HG02763 (cell line): Measurements from ENCODE around the gene TAF11L10.
"Not testable (repeated sequence)": the region's sequence is repeated elsewhere in the genome, so short reads cannot be mapped to it uniquely, and the experiment has no call there.

Source experiments
- ATAC-seq: cut with Tn5 transposase; IDR thresholded peaks from one replicate; pipeline ENCODE4 v1.9.1; 2021; ENCODE audit warnings: mild to moderate bottlenecking, moderate library complexity; ENCODE audit not compliant: unreplicated experiment

The TAF11L10 gene

GRCh38 chr5:17597728-17598127 lies at the start of gene TAF11L10:
Gene TAF11L10 (minus strand): TSS chr5:17597828.
- not testable (repeated sequence) for ATAC-seq

- no peak for ATAC-seq
Observed at GRCh38 chr5:17634160-17634559, 36.5 kb upstream of the TAF11L10 start, which contains the start of gene TAF11L14. Gene TAF11L14 (plus strand): TSS chr5:17634460.

GRCh38 chr5:17631788-17632187 lies 34.2 kb upstream of the TAF11L10 start, which contains the start of gene TAF11L13:
Gene TAF11L13 (plus strand): TSS chr5:17632088.
- ATAC-seq, result not testable (repeated sequence)

GRCh38 chr5:17625686-17626085 lies 28.1 kb upstream of the TAF11L10 start:
- no peak for ATAC-seq

GRCh38 chr5:17620627-17621026 lies 23.0 kb upstream of the TAF11L10 start:
- ATAC-seq, result no peak

- no peak for ATAC-seq
Observed at GRCh38 chr5:17619354-17619753, 21.7 kb upstream of the TAF11L10 start.

GRCh38 chr5:17614872-17615605 lies 17.4 kb upstream of the TAF11L10 start:
- ATAC-seq, result no peak

- not testable (repeated sequence) for ATAC-seq
Observed at GRCh38 chr5:17610092-17610491, 12.5 kb upstream of the TAF11L10 start, which contains the start of gene TAF11L12. Gene TAF11L12 (plus strand): TSS chr5:17610392.

GRCh38 chr5:17607461-17607860 lies 9.8 kb upstream of the TAF11L10 start:
- not testable (repeated sequence) for ATAC-seq

- no peak for ATAC-seq
Observed at GRCh38 chr5:17604951-17605350, 7.3 kb upstream of the TAF11L10 start.

GRCh38 chr5:17603880-17604279 lies 6.3 kb upstream of the TAF11L10 start, which contains the start of gene TAF11L11:
Gene TAF11L11 (plus strand): TSS chr5:17604183.
- not testable (repeated sequence) for ATAC-seq

GRCh38 chr5:17594255-17594654 lies 3.4 kb downstream of the TAF11L10 start, which contains the start of gene TAF11L9:
Gene TAF11L9 (minus strand): TSS chr5:17594394.
- ATAC-seq, result not testable (repeated sequence)

GRCh38 chr5:17590860-17591259 lies 6.8 kb downstream of the TAF11L10 start, which contains the start of gene TAF11L8:
Gene TAF11L8 (minus strand): TSS chr5:17590960.
- ATAC-seq, result not testable (repeated sequence)

- not testable (repeated sequence) for ATAC-seq
Observed at GRCh38 chr5:17585658-17586057, 12.0 kb downstream of the TAF11L10 start, which contains the start of gene TAF11L7. Gene TAF11L7 (minus strand): TSS chr5:17585758.
